HCT116 (cell line): ENCODE data around the gene CTSW. TPM values are rescaled to one million over a fixed set of nuclear protein-coding genes. Genes with fewer than 3 reads are reported as not detected.

Experiments
- ATAC-seq: fragments of 200-7000 bp; cut with Tn5 transposase; 2 replicates; pipeline ENCODE4 v1.9.1; 2020; ENCODE audit warnings: mild to moderate bottlenecking, moderate library complexity
- BruUV-seq: library from RNA; stranded (reverse); fragments of 400-500 nt; replicated peaks from 2 replicates; lab custom pipeline; 2021; lab: Mats Ljungman, UMichigan
- CTCF ChIA-PET: fragments of 300-600 bp; sonication (Branson Sonifier 250); formaldehyde crosslinking; loops from one replicate; lab custom pipeline; 2021; ENCODE audit warnings: antibody characterized with exemption; lab: Charles Lee
- POLR2A ChIA-PET: fragments of 300-600, 350-600 bp; sonication (Branson Sonifier 250); formaldehyde crosslinking; loops from one replicate; lab custom pipeline; 2021; ENCODE audit warnings: antibody characterized with exemption; lab: Charles Lee
- RAD21 ChIA-PET, 2 experiments: fragments of 300-600 bp; sonication (Branson Sonifier 250); formaldehyde crosslinking; loops; one replicate each; lab custom pipeline; 2023; ENCODE audit warnings: low total read pairs in 2 of 2; ENCODE audit not compliant: uncharacterized antibody in 2 of 2, unreplicated experiment in 2 of 2, low non-redundant PET in 1 of 2; lab: Charles Lee
- DNase-seq: peaks from one replicate; pipeline ENCODE4 v3.0.0-alpha.2; 2010; ENCODE audit warnings: low read depth, low spot score
- H2AFZ ChIP-seq: fragments of 200-600 bp; shearing (Covaris generic), sonication (generic); 2 replicates; pipeline ENCODE4 v1.6.1; 2017; ENCODE audit warnings: low read depth, mixed run types, mixed read lengths, antibody characterized with exemption, low read length; ENCODE audit not compliant: poor library complexity, severe bottlenecking
- H3K27ac ChIP-seq: 2 replicates; pipeline ENCODE4 v1.5.1; 2012; ENCODE audit warnings: low read depth, low read length
- H3K27me3 ChIP-seq: fragments of 200-600 bp; sonication (generic); 2 replicates; pipeline ENCODE4 v1.6.1; 2016; ENCODE audit warnings: mixed run types, low read length, mixed read lengths; ENCODE audit not compliant: insufficient read depth
- H3K36me3 ChIP-seq, 2 experiments: fragments of 200-500 bp in 1 of 2; fragments of 200-600 bp in 1 of 2; sonication (Bioruptor generic) in 1 of 2; sonication (generic) in 1 of 2; 2 replicates each; pipeline versions ENCODE4 v1.5.1 to v1.6.1; 2014 to 2016; ENCODE audit warnings: low read length in 2 of 2, inconsistent platforms in 1 of 2, mixed read lengths in 1 of 2, mixed run types in 1 of 2; ENCODE audit not compliant: insufficient read depth in 2 of 2, control insufficient read depth in 1 of 2
- H3K4me1 ChIP-seq, 2 experiments: fragments of 200-600 bp in 1 of 2; sonication (generic) in 1 of 2; 2 replicates each; pipeline versions ENCODE4 v1.5.1 to v1.6.1; 2012 to 2017; ENCODE audit warnings: low read length in 2 of 2, inconsistent platforms in 1 of 2, mild to moderate bottlenecking in 1 of 2, mixed read lengths in 1 of 2, mixed run types in 1 of 2, moderate library complexity in 1 of 2; ENCODE audit not compliant: insufficient read depth in 2 of 2, control insufficient read depth in 1 of 2
- H3K4me2 ChIP-seq: fragments of 200-600 bp; sonication (generic); 2 replicates; pipeline ENCODE4 v1.6.1; 2017; ENCODE audit warnings: mixed run types, low read length, mixed read lengths
- H3K4me3 ChIP-seq, 2 experiments: fragments of 200-600 bp in 1 of 2; sonication (generic) in 1 of 2; replicated peaks in 1 of 2; 2 replicates each; pipeline ENCODE4 v1.5.1; 2011 to 2016; ENCODE audit warnings: low read length in 2 of 2, control low read depth in 1 of 2, low read depth in 1 of 2, mild to moderate bottlenecking in 1 of 2, mixed read lengths in 1 of 2, mixed run types in 1 of 2
- H3K79me2 ChIP-seq: fragments of 200-600 bp; sonication (generic); 2 replicates; pipeline ENCODE4 v1.6.1; 2017; ENCODE audit warnings: mild to moderate bottlenecking, mixed run types, low read length, moderate library complexity, mixed read lengths; ENCODE audit not compliant: insufficient read depth
- H3K9ac ChIP-seq: fragments of 200-600 bp; sonication (generic); 2 replicates; pipeline ENCODE4 v1.6.1; 2016; ENCODE audit warnings: low read length, mixed read lengths
- H3K9me2 ChIP-seq: fragments of 200-600 bp; sonication (generic), shearing (Covaris generic); 2 replicates; pipeline ENCODE4 v1.6.1; 2017; ENCODE audit warnings: mixed run types, mild to moderate bottlenecking, moderate library complexity; ENCODE audit not compliant: insufficient read depth
- H3K9me3 ChIP-seq, 2 experiments: fragments of 200-500 bp in 1 of 2; fragments of 200-600 bp in 1 of 2; sonication (Bioruptor generic) in 1 of 2; sonication (generic) in 1 of 2; 2 replicates each; pipeline ENCODE4 v1.6.1; 2014 to 2017; ENCODE audit warnings: low read length in 2 of 2, mixed read lengths in 2 of 2, inconsistent platforms in 1 of 2, low read depth in 1 of 2, mild to moderate bottlenecking in 1 of 2, mixed run types in 1 of 2, moderate library complexity in 1 of 2; ENCODE audit not compliant: control insufficient read depth in 1 of 2, insufficient read depth in 1 of 2
- H4K20me1 ChIP-seq: fragments of 200-600 bp; sonication (generic), shearing (Covaris generic); 2 replicates; pipeline ENCODE4 v1.6.1; 2017; ENCODE audit warnings: mixed run types, mild to moderate bottlenecking, moderate library complexity; ENCODE audit not compliant: insufficient read depth
- ATF3 ChIP-seq: IDR thresholded peaks from 2 replicates; pipeline ENCODE4 v1.6.1; 2012
- CEBPB ChIP-seq: IDR thresholded peaks from 2 replicates; pipeline ENCODE4 v1.6.1; 2012; ENCODE audit warnings: low read depth
- CTCF ChIP-seq, 3 experiments: fragments of 200-600 bp in 1 of 3; sonication (generic) in 1 of 3; IDR thresholded peaks in 2 of 3; conservative IDR thresholded peaks in 1 of 3; 2 replicates each; pipeline ENCODE4 v1.5.1; 2012 to 2017; ENCODE audit warnings: low read depth in 2 of 3, low read length in 2 of 3, antibody characterized with exemption in 1 of 3, borderline replicate concordance in 1 of 3, control low read depth in 1 of 3, mild to moderate bottlenecking in 1 of 3, mixed read lengths in 1 of 3, mixed run types in 1 of 3, moderate library complexity in 1 of 3; ENCODE audit not compliant: insufficient read depth in 1 of 3
- EGR1 ChIP-seq: IDR thresholded peaks from 2 replicates; pipeline ENCODE4 v1.6.1; 2012; ENCODE audit warnings: low read depth
- JUND ChIP-seq: IDR thresholded peaks from 2 replicates; pipeline ENCODE4 v1.6.1; 2012
- POLR2A ChIP-seq: IDR thresholded peaks from 2 replicates; pipeline ENCODE4 v1.7.0; 2011; ENCODE audit warnings: borderline replicate concordance; ENCODE audit not compliant: insufficient read depth, insufficient read length; ENCODE audit errors: extremely low read depth
- POLR2AphosphoS5 ChIP-seq: IDR thresholded peaks from 2 replicates; pipeline ENCODE4 v1.6.1; 2011; ENCODE audit warnings: mild to moderate bottlenecking, low read depth, low read length, moderate library complexity
- SIN3A ChIP-seq: IDR thresholded peaks from 2 replicates; pipeline ENCODE4 v1.6.1; 2012; ENCODE audit warnings: low read depth
- SP1 ChIP-seq: IDR thresholded peaks from 2 replicates; pipeline ENCODE4 v1.6.1; 2012; ENCODE audit warnings: low read depth
- SRF ChIP-seq: IDR thresholded peaks from 2 replicates; pipeline ENCODE4 v1.6.1; 2012; ENCODE audit warnings: low read depth
- ZNF274 ChIP-seq: fragments of 200-500 bp; sonication (Bioruptor generic); IDR thresholded peaks from 2 replicates; pipeline ENCODE4 v1.6.1; 2014; ENCODE audit warnings: mild to moderate bottlenecking, low read depth, low read length, inconsistent platforms
- intact Hi-C: fragments of 100-400 bp; cut with micrococcal nuclease; formaldehyde crosslinking; loops from 2 replicates; pipeline ENCODE4 v1.10.0; 2022
- total RNA-seq: library from RNA; stranded (reverse); gene quantifications from one replicate; pipeline ENCODE4 v1.2.1, GENCODE V29; 2021; ENCODE audit not compliant: unreplicated experiment

CTSW gene
- total RNA-seq, 1 experiment from 2014 or later: not detected

- TF ChIP-seq JUND (no peak), SRF (no peak), POLR2AphosphoS5 (no peak), EGR1 (no peak), CEBPB (no peak), ATF3 (no peak), SIN3A (no peak), POLR2A (no peak)
- TF ChIP-seq, all 23 proteins: peak for 0
- no TSS peak for BruUV-seq
- no peaks in the 10 kb centered on the region; a peak in 1 of 4 replicates for H3K9me3 ChIP-seq
- no peaks in the 10 kb centered on the region for H3K9me2 ChIP-seq
- CTCF ChIA-PET: no interaction called here
- no peak overlapping the region for H3K4me2 ChIP-seq
- DNase-seq: no peak
- no peak overlapping the region for H2AFZ ChIP-seq
- RAD21 ChIA-PET: no interaction called here
- peaks cover 31 to 56% of the 10 kb centered on the region in 2 experiments for H3K36me3 ChIP-seq
- H3K4me1 ChIP-seq: peaks cover 7 to 14% of the 10 kb centered on the region in 2 experiments; a peak in 3 of 4 replicates
- no peak for ATAC-seq
- H3K9ac ChIP-seq: no peak overlapping the region
- intact Hi-C loops: no loop called here
- no peaks in the 10 kb centered on the region for H3K27me3 ChIP-seq
- POLR2A ChIA-PET: interaction anchor here (0.7 to 1.7 kb wide), 4 partner anchors 7 to 140 kb away, joined by 3 to 8 read pairs (median 5); partner anchors contain the start of genes FIBP, KAT5 and MUS81
- no peak overlapping the region for H3K4me3 ChIP-seq
- H3K27ac ChIP-seq: no peak overlapping the region
- H3K79me2 ChIP-seq: peaks cover 39% of the 10 kb centered on the region
- peaks cover 15% of the 10 kb centered on the region; the same call in 1 of the 2 replicates for H4K20me1 ChIP-seq
Measured at GRCh38 chr11:65852508-65853245, 27.0 kb upstream of the CTSW start.

- ATAC-seq: no peak
- peaks cover 7 to 15% of the 10 kb centered on the region in 2 experiments for H3K4me1 ChIP-seq
- intact Hi-C loops: no loop called here
- peaks cover 31 to 56% of the 10 kb centered on the region in 2 experiments for H3K36me3 ChIP-seq
- ChIA-PET CTCF (no interaction called here), POLR2A (interaction anchor here (0.6 to 1.2 kb wide), 4 partner anchors 17 to 141 kb away, joined by 3 to 6 read pairs (median 4); partner anchors contain the start of genes FIBP and KAT5), RAD21 (no interaction called here)
- no TSS peak for BruUV-seq
- H3K4me3 ChIP-seq: no peak overlapping the region
- no peak overlapping the region for H2AFZ ChIP-seq
- H3K9ac ChIP-seq: no peak overlapping the region
- H3K9me2 ChIP-seq: no peaks in the 10 kb centered on the region
- no peak overlapping the region for H3K4me2 ChIP-seq
- H4K20me1 ChIP-seq: peaks cover 15% of the 10 kb centered on the region; the same call in 1 of the 2 replicates
- no peaks in the 10 kb centered on the region for H3K27me3 ChIP-seq
- no peak for DNase-seq
- TF ChIP-seq SP1 (no peak), SRF (no peak), CTCF (IDR thresholded peaks at IDR 0.05 in 2 of 3, conservative IDR thresholded peaks at IDR 0.05 in 1 of 3; ENCODE audit: borderline replicate concordance in 1 of 3, insufficient read depth in 1 of 3, low read depth in 2 of 3, low read length in 2 of 3) (0 out of 6 replicates have a peak, but pooled peaks of 1 of the 3 experiments have one; percentile 7), POLR2A (no peak), ZNF274 (no peak), EGR1 (no peak)
- H3K79me2 ChIP-seq: peaks cover 41% of the 10 kb centered on the region
- H3K9me3 ChIP-seq: no peaks in the 10 kb centered on the region; a peak in 1 of 4 replicates
- H3K27ac ChIP-seq: no peak overlapping the region; the same call in 1 of the 2 replicates
Measured at GRCh38 chr11:65853246-65853979, 26.2 kb upstream of the CTSW start.
